ENCODE measurements around the gene IQSEC3.

Gene IQSEC3

GRCh38 chr12:138171-138897 is 71.8 kb downstream of the IQSEC3 start:
- no peak for DNase-seq (ENCODE audit: low read depth in 3 of 3, low spot score in 1 of 3)

- DNase-seq (ENCODE audit: low read depth in 3 of 3, low spot score in 1 of 3): no peak
Observed at GRCh38 chr12:138898-139534, 72.4 kb downstream of the IQSEC3 start.

DNA sequence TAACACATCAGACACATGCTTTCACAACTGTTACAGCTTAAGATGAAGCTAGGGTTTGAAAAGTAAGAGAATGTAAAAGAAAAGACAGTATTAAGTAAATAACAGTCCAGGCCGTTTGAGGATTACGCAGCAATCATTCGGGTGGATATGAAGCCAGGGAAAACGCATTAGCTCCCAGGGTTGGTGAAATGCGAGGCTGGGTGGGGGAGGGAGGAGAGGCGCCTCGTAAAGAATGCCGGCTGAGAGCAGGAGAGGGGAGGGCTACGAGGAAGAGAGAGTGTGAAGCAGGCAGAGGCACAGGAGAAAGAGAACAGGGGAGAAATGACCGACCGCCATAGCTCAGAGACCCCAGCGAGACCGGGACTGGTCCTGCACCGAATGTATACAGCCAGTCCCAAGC is 73.0 kb downstream of the IQSEC3 start:
- DNase-seq (ENCODE audit: low read depth in 3 of 3, low spot score in 1 of 3): no peak

DNA sequence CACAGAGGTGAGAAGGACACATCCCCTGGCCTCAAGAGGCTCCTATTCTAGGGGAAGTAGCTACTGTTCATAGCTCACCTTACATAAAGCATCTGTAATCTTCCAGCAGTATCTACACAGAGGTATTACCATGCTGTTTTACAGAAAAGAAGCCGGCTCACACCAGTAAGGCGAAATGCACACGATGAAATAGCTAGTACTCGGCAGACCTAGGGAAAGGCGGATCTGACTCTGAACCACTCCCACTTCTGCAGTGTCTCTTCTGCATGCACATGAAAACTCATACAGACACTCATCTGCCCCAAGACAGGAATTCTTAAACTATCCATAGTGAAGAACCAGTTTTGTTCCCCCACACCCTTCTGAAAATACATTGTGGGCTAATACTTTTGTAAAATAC is 73.6 kb downstream of the IQSEC3 start:
- DNase-seq (ENCODE audit: low read depth in 3 of 3, low spot score in 1 of 3): no peak

GRCh38 chr12:143964-144649 is 77.5 kb downstream of the IQSEC3 start:
- no peak for DNase-seq (ENCODE audit: low read depth in 3 of 3, low spot score in 1 of 3)

GRCh38 chr12:144650-145284 is 78.2 kb downstream of the IQSEC3 start:
- no peak for DNase-seq (ENCODE audit: low read depth in 3 of 3, low spot score in 1 of 3)

DNA sequence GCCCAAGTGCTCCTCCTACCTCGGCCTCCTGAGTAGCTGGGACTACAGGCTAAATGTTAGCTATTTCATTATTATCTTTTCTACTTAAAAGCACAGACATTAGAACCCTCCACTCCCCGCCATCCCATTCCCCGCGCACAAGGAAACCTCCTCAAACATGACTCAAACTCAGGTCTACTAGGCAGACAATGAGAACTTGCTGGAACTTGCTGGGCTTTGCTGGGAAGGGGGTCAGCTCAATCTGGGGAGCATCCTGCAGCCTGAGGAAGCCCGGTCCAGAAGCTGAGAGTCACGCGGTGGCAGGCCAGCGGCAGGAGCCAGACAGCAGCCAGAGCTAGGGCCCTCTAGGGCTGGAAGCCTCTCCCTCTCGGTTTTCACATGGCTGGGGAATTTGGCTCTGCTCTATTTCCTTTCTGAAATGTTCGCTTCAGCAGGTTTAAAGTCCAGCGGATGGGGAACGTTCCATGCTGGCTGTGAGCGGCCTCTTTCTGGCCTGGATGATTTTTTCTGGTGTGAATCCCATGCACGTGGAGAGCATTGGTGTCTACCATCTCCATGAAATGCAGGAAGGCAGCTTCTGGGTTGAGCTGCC is 78.9 kb downstream of the IQSEC3 start:
- no peak for DNase-seq (ENCODE audit: low read depth in 3 of 3, low spot score in 1 of 3)

GRCh38 chr12:147242-147641 is 80.7 kb downstream of the IQSEC3 start:
- no peak for DNase-seq (ENCODE audit: low read depth in 3 of 3, low spot score in 1 of 3)

- DNase-seq (ENCODE audit: low read depth in 3 of 3, low spot score in 1 of 3): no peak
Observed at GRCh38 chr12:148676-149416, 82.3 kb downstream of the IQSEC3 start.

DNA sequence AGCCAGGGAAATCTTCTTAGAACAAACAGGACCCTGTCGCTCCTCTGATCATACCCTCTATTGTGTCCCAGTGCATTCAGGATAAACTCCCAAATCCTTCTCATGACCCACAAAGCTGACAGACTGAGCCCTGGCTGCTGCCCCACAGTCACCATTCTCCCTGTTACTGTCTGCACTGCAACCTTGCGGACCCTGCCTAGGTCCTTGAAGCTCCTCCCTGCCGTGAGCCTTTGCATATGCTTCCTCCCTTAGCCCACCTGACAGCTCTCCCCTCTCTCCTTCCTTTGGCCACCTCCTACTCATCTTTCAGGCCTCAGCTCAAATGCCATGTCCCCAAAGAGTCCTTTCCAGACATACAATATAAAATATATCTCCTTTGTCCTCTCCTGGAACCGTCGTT is 85.0 kb downstream of the IQSEC3 start:
- DNase-seq (ENCODE audit: low read depth in 3 of 3, low spot score in 1 of 3): no peak

DNA sequence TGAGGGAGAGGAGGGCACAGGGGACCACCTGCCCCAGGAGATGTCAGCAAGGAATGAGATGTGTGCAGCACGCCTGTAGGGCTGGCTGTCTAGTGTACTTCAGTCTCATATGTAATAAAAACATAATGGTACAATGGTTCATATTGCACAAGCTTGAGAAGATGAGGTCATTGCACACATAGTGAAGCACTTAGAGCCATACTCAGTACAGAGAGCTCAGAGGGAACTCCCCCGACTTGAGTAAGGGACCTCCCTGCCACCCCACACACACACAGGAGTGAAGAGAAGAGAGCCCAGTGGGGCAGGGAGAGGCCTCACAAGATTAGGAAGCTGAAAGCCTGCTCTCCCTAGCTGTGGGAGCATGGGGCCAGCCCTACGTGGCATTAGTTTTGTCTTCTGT is 85.9 kb downstream of the IQSEC3 start:
- DNase-seq (ENCODE audit: low read depth in 3 of 3, low spot score in 1 of 3): no peak

GRCh38 chr12:153080-153746 is 86.6 kb downstream of the IQSEC3 start:
- DNase-seq (ENCODE audit: low read depth in 3 of 3, low spot score in 1 of 3): peak in 1 of 3 donors; percentile 28

DNA sequence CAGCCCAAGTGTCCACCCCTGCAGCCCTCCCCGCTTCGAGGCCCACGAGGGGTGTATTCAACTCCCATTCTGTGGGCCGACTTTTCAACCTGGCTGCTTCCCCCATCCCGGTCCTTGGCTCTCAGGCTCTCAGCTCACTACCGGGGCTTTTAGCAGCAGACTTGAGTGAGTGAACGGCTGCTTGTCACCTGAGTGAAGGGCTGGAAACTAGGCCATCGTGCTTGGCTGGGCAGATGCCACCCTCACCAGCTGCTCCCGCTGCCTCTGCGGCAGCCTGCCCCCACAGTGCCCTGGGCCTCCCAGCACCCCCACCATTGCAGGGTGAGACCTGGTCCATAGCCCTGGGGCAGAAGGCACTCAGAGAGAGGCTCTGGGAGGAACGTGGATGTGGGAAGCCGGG is 87.5 kb downstream of the IQSEC3 start:
- no peak for DNase-seq (ENCODE audit: low read depth in 3 of 3, low spot score in 1 of 3)

DNA sequence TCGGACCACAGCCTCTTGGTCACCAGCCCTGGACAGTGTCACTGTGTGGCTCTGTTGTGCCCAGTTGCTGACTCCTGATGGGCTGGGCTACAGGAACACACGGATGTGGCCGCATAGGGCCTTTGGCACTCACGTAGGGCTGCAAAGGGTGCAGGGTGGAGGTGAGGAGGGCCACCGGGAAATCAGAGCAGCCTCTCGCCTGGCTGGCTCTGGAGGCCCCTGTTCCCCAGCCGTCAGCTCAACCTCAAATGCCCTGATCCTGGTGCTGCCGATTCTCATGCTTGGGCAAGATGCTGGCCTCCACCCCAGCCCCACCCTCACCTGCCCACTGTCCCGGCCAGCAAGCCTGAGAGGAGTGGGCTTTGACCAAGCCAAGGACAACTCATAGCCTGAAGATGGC is 88.4 kb downstream of the IQSEC3 start:
- DNase-seq (ENCODE audit: low read depth in 3 of 3, low spot score in 1 of 3): no peak

GRCh38 chr12:155646-156045 is 89.1 kb downstream of the IQSEC3 start:
- no peak for DNase-seq (ENCODE audit: low read depth in 3 of 3, low spot score in 1 of 3)

GRCh38 chr12:156945-157344 is 90.4 kb downstream of the IQSEC3 start:
- no peak for DNase-seq (ENCODE audit: low read depth in 3 of 3, low spot score in 1 of 3)

- DNase-seq (ENCODE audit: low read depth in 3 of 3, low spot score in 1 of 3): no peak
Observed at GRCh38 chr12:157644-158043, 91.1 kb downstream of the IQSEC3 start.

DNA sequence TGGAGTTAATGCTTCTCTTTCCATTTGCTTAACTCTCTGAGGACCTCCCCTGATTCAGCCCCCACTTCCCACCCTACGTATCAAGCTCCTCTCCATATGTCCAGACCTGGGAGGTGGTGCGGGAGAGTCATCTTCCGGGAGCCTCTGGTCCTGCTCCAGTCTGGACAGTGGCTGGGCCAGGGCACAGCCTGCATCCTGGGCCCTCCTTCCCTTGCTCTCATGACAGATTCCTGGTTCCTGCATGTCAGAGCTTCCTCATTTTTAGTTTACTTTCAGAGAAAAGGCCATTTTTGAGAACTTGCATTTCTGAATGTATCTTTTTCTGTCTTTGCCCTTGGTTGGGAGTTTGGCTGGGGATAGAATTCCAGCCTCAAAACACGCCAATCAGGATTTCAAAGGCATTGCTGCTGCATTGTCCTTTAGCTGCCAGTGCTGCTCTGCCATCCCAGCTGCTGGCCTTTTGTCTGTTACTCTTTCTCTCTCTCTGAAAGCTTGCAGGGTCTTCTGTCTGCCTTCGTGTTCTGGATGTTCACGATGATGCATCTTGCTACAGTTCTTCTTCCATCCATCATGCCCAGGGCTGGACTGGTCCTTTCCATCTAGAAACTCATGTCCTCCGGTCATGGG is 92.7 kb downstream of the IQSEC3 start:
- DNase-seq (ENCODE audit: low read depth in 3 of 3, low spot score in 1 of 3): no peak

- no peak for DNase-seq (ENCODE audit: low read depth in 3 of 3, low spot score in 1 of 3)
Observed at GRCh38 chr12:160858-161257, 94.3 kb downstream of the IQSEC3 start.

DNA sequence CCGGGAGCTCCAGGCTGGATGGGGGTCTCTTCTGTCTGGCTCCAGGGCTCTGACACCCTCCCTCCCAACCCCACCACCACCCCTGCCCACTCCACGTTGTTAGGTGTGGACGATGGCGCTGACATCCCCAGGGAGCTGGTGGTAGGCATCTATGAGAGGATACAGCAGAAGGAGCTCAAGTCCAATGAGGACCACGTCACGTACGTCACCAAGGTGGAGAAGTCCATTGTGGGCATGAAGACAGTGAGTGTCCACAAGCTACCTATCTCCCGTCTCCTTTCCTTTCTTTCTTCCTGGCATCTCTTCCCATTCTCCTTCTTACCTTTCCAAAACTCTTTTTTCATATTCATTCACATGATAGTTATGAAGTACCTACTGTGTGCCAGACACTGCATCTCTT is 95.3 kb downstream of the IQSEC3 start:
- no peak for DNase-seq (ENCODE audit: low read depth in 3 of 3, low spot score in 1 of 3)

Data from stimulated activated CD4-positive, alpha-beta T cell treated with anti-CD3 and anti-CD28 coated beads, TNF-alpha, amount 100 ng/mL, for 1 hour (primary cell).